Hepatocyte (in vitro differentiated cells): ENCODE results near the gene CYB5R3. TPM values are rescaled to one million over a fixed set of nuclear protein-coding genes. Genes with fewer than 3 reads are reported as not detected.

Experiments used
- DNase-seq: peaks from one replicate; pipeline ENCODE4 v3.0.0-alpha.2; 2016; ENCODE audit warnings: low spot score
- H2AFZ ChIP-seq: fragments of 200-600 bp; sonication (generic); 2 replicates; pipeline ENCODE4 v1.6.0; 2016; ENCODE audit warnings: antibody characterized with exemption, mild to moderate bottlenecking
- H3K27ac ChIP-seq: fragments of 200-600 bp; sonication (generic); 2 replicates; pipeline ENCODE4 v1.5.1; 2016; ENCODE audit warnings: mild to moderate bottlenecking
- H3K27me3 ChIP-seq: fragments of 200-600 bp; sonication (generic); 2 replicates; pipeline ENCODE4 v1.6.1; 2016
- H3K36me3 ChIP-seq: fragments of 200-600 bp; sonication (generic); replicated peaks from 2 replicates; pipeline ENCODE4 v1.5.1; 2016; ENCODE audit warnings: low read depth; ENCODE audit not compliant: insufficient read depth
- H3K4me1 ChIP-seq: fragments of 200-600 bp; sonication (generic); 2 replicates; pipeline ENCODE4 v1.5.1; 2016; ENCODE audit warnings: mild to moderate bottlenecking, moderate library complexity; ENCODE audit not compliant: insufficient read depth
- H3K4me2 ChIP-seq: fragments of 200-600 bp; sonication (generic); 2 replicates; pipeline ENCODE4 v1.6.0; 2016
- H3K4me3 ChIP-seq: fragments of 200-600 bp; sonication (generic); 2 replicates; pipeline ENCODE4 v1.5.1; 2016; ENCODE audit warnings: mild to moderate bottlenecking
- H3K79me2 ChIP-seq: fragments of 200-600 bp; sonication (generic); 2 replicates; pipeline ENCODE4 v1.6.0; 2017; ENCODE audit warnings: mild to moderate bottlenecking
- H3K9me2 ChIP-seq: fragments of 200-600 bp; sonication (generic); replicated peaks from 2 replicates; pipeline ENCODE4 v1.6.0; 2017; ENCODE audit warnings: mild to moderate bottlenecking; ENCODE audit not compliant: insufficient read depth
- H3K9me3 ChIP-seq: fragments of 200-600 bp; sonication (generic); 2 replicates; pipeline ENCODE4 v1.5.1; 2016; ENCODE audit warnings: low read depth, mild to moderate bottlenecking
- H4K20me1 ChIP-seq: fragments of 200-600 bp; sonication (generic); 2 replicates; pipeline ENCODE4 v1.6.0; 2016; ENCODE audit warnings: mild to moderate bottlenecking; ENCODE audit not compliant: insufficient read depth, poor library complexity, severe bottlenecking
- CTCF ChIP-seq: fragments of 200-600 bp; sonication (generic); IDR thresholded peaks from 2 replicates; pipeline ENCODE4 v1.5.1; 2016; ENCODE audit warnings: antibody characterized with exemption, mild to moderate bottlenecking; ENCODE audit not compliant: poor library complexity
- EZH2 ChIP-seq: fragments of 200-600 bp; sonication (generic); IDR thresholded peaks from 2 replicates; pipeline ENCODE4 v1.6.1; 2016; ENCODE audit warnings: antibody characterized with exemption, mild to moderate bottlenecking, borderline replicate concordance
- EZH2phosphoT487 ChIP-seq: fragments of 200-600 bp; sonication (generic); IDR thresholded peaks from one replicate; pipeline ENCODE4 v1.6.1; 2018; ENCODE audit warnings: antibody characterized with exemption, mild to moderate bottlenecking, low read depth, moderate library complexity; ENCODE audit not compliant: unreplicated experiment, severe bottlenecking
- WGBS: methylation state at CpG from one replicate; pipeline ENCODE4 v1.1.6; 2016; ENCODE audit warnings: low lambda C conversion rate; ENCODE audit errors: missing lambda C conversion rate; 5-methylcytosine and 5-hydroxymethylcytosine counted together
- polyA plus RNA-seq: library from polyadenylated mRNA; unstranded; fragments of >200 nt; fragmentation: Nextera tagmentation; extraction: Ambion mirVana; gene quantifications from 2 replicates; pipeline ENCODE4 v1.2.1, GENCODE V29; 2016
- total RNA-seq: library from RNA; depleted of rRNA; stranded (reverse); fragments of >200 nt; gene quantifications from 2 replicates; pipeline ENCODE4 v1.2.3, GENCODE V29; 2014

The CYB5R3 gene
- total and polyA plus RNA-seq, 2 experiments from 2014 or later, result 119 to 438 TPM

GRCh38 chr22:42664976-42665831, 16.0 kb upstream of the CYB5R3 start:
- H3K9me3 ChIP-seq, result no peaks in the 10 kb centered on the region
- DNase-seq, result no peak
- H3K4me3 ChIP-seq, result no peak overlapping the region
- H3K27ac ChIP-seq, result no peak overlapping the region
- no peaks in the 10 kb centered on the region for H3K27me3 ChIP-seq
- H4K20me1 ChIP-seq, result no peaks in the 10 kb centered on the region
- no peaks in the 10 kb centered on the region for H3K79me2 ChIP-seq
- no peak for TF ChIP-seq EZH2phosphoT487
- TF ChIP-seq CTCF, result no peak
- no peak for TF ChIP-seq EZH2
- no peak overlapping the region for H2AFZ ChIP-seq
- H3K4me2 ChIP-seq, result no peak overlapping the region
- no peaks in the 10 kb centered on the region for H3K4me1 ChIP-seq
- H3K9me2 ChIP-seq, result no peaks in the 10 kb centered on the region
- WGBS, result 74% methylated on average over 10 of the region's 11 CpGs
- no peaks in the 10 kb centered on the region for H3K36me3 ChIP-seq

- TF ChIP-seq EZH2 (no peak), CTCF (peak; percentile 85), EZH2phosphoT487 (no peak)
- no peaks in the 10 kb centered on the region for H3K36me3 ChIP-seq
- peak overlapping the region; percentile 69 for H2AFZ ChIP-seq
- H3K79me2 ChIP-seq, result no peaks in the 10 kb centered on the region
- no peaks in the 10 kb centered on the region for H3K9me2 ChIP-seq
- H3K4me3 ChIP-seq, result peak overlapping the region; percentile 47
- DNase-seq, result peak; percentile 90
- H3K4me2 ChIP-seq, result peak overlapping the region; percentile 97
- H3K27ac ChIP-seq, result no peak overlapping the region
- no peaks in the 10 kb centered on the region for H4K20me1 ChIP-seq
- WGBS, result 2% methylated on average over 31 of the region's 68 CpGs
- no peaks in the 10 kb centered on the region for H3K27me3 ChIP-seq
- no peaks in the 10 kb centered on the region for H3K4me1 ChIP-seq
- no peaks in the 10 kb centered on the region for H3K9me3 ChIP-seq
Measured at GRCh38 chr22:42661985-42662831, 13.0 kb upstream of the CYB5R3 start.

GRCh38 chr22:42656578-42656977, 7.4 kb upstream of the CYB5R3 start:
- H3K4me3 ChIP-seq, result no peak overlapping the region
- no peak for TF ChIP-seq CTCF
- no peak for TF ChIP-seq EZH2
- no peak for TF ChIP-seq EZH2phosphoT487
- H3K9me2 ChIP-seq, result no peaks in the 10 kb centered on the region
- H2AFZ ChIP-seq, result no peak overlapping the region
- H4K20me1 ChIP-seq, result no peaks in the 10 kb centered on the region
- no peaks in the 10 kb centered on the region for H3K36me3 ChIP-seq
- H3K4me1 ChIP-seq, result no peaks in the 10 kb centered on the region
- no peak overlapping the region for H3K27ac ChIP-seq
- 93% methylated on average over 8 of the region's 8 CpGs for WGBS
- no peaks in the 10 kb centered on the region for H3K27me3 ChIP-seq
- H3K79me2 ChIP-seq, result no peaks in the 10 kb centered on the region
- H3K9me3 ChIP-seq, result no peaks in the 10 kb centered on the region
- no peak for DNase-seq
- no peak overlapping the region for H3K4me2 ChIP-seq
